Cardiac muscle cell (in vitro differentiated cells and primary cell): ENCODE data around the gene DUSP5. TPM values are rescaled to one million over a fixed set of nuclear protein-coding genes. Genes with fewer than 3 reads are reported as not detected.
A peak's percentile ranks its signal among the peaks of the same experiment; 100 is the strongest.

ENCODE experiments used
- DNase-seq, 2 donors: peaks; one replicate each; pipeline versions ENCODE4 v3.0.0 to v3.0.0-alpha.2; 2010 to 2017; ENCODE audit warnings: low read depth in 1 of 2, low spot score in 1 of 2
- H3K27ac ChIP-seq: fragments of 200-600 bp; sonication (generic); 2 replicates; pipeline ENCODE4 v1.5.1; 2016
- H3K27me3 ChIP-seq: fragments of 200-600 bp; sonication (generic); 2 replicates; pipeline ENCODE4 v1.6.0; 2016; ENCODE audit warnings: control low read depth
- H3K36me3 ChIP-seq: fragments of 200-600 bp; sonication (generic); 2 replicates; pipeline ENCODE4 v1.5.1; 2016; ENCODE audit warnings: control low read depth
- H3K4me1 ChIP-seq: fragments of 200-600 bp; sonication (generic); 2 replicates; pipeline ENCODE4 v1.8.1; 2017; ENCODE audit warnings: low read depth, mild to moderate bottlenecking, mixed run types
- H3K4me3 ChIP-seq: fragments of 200-600 bp; sonication (generic); 2 replicates; pipeline ENCODE4 v1.5.1; 2016; ENCODE audit warnings: mild to moderate bottlenecking
- H3K9me3 ChIP-seq: fragments of 200-600 bp; sonication (generic); 2 replicates; pipeline ENCODE4 v1.5.1; 2017; ENCODE audit warnings: low read depth, mild to moderate bottlenecking, control low read depth
- CTCF ChIP-seq: IDR thresholded peaks from 2 replicates; pipeline ENCODE4 v1.5.1; 2012; ENCODE audit warnings: low read depth, mild to moderate bottlenecking, low read length
- polyA plus RNA-seq: library from polyadenylated mRNA; unstranded; fragments of >200 nt; fragmentation: Nextera tagmentation; extraction: Ambion mirVana; gene quantifications from 2 replicates; pipeline ENCODE4 v1.2.1, GENCODE V29; 2016
- total RNA-seq: library from RNA; depleted of rRNA; stranded (reverse); fragments of >200 nt; gene quantifications from 2 replicates; pipeline ENCODE4 v1.2.3, GENCODE V29; 2016

The DUSP5 gene
- total and polyA plus RNA-seq, 2 experiments from 2014 or later = 64.1 to 82.1 TPM

- TF ChIP-seq CTCF = no peak
- peaks cover 74% of the 10 kb centered on the region for H3K36me3 ChIP-seq
Observed at GRCh38 chr10:110506448-110506847, 8.7 kb downstream of the DUSP5 start.

GRCh38 chr10:110507346-110507745 lies 9.6 kb downstream of the DUSP5 start:
- Histone ChIP-seq H3K27ac (no peak overlapping the region), H3K4me1 (peaks cover 32% of the 10 kb centered on the region), H3K27me3 (no peaks in the 10 kb centered on the region), H3K9me3 (no peaks in the 10 kb centered on the region), H3K36me3 (peaks cover 80% of the 10 kb centered on the region), H3K4me3 (no peak overlapping the region)
- TF ChIP-seq CTCF = no peak
- no peak for DNase-seq

More at GRCh38 chr10:110506448-110506847, 8.7 kb downstream of the DUSP5 start:
- H3K9me3 ChIP-seq = no peaks in the 10 kb centered on the region
- DNase-seq = no peak
- H3K27me3 ChIP-seq = no peaks in the 10 kb centered on the region
- H3K4me3 ChIP-seq = no peak overlapping the region
- peaks cover 41% of the 10 kb centered on the region for H3K4me1 ChIP-seq
- H3K27ac ChIP-seq = no peak overlapping the region

GRCh38 chr10:110508159-110508788 lies 10.6 kb downstream of the DUSP5 start:
- Histone ChIP-seq H3K27me3 (no peaks in the 10 kb centered on the region), H3K27ac (no peak overlapping the region), H3K9me3 (no peaks in the 10 kb centered on the region), H3K36me3 (peaks cover 79% of the 10 kb centered on the region), H3K4me1 (peaks cover 22% of the 10 kb centered on the region), H3K4me3 (no peak overlapping the region)
- DNase-seq = no peak
- no peak for TF ChIP-seq CTCF

GRCh38 chr10:110508806-110509544 lies 11.3 kb downstream of the DUSP5 start:
- H3K4me3 ChIP-seq = no peak overlapping the region
- DNase-seq = no peak
- H3K27ac ChIP-seq = peak overlapping the region; percentile 2
- no peaks in the 10 kb centered on the region for H3K9me3 ChIP-seq
- no peaks in the 10 kb centered on the region for H3K27me3 ChIP-seq
- peaks cover 15% of the 10 kb centered on the region for H3K4me1 ChIP-seq
- H3K36me3 ChIP-seq = peaks cover 72% of the 10 kb centered on the region
- TF ChIP-seq CTCF = no peak

GRCh38 chr10:110509560-110509959 lies 11.9 kb downstream of the DUSP5 start:
- DNase-seq = no peak
- Histone ChIP-seq H3K4me3 (no peak overlapping the region), H3K27me3 (no peaks in the 10 kb centered on the region), H3K36me3 (peaks cover 66% of the 10 kb centered on the region), H3K9me3 (no peaks in the 10 kb centered on the region), H3K27ac (peak overlapping the region; percentile 2), H3K4me1 (peaks cover 12% of the 10 kb centered on the region)
- no peak for TF ChIP-seq CTCF
